Activated naive CD8-positive, alpha-beta T cell treated with anti-CD3 and anti-CD28 coated beads, Interleukin-2, amount 10 ng/mL, durations not matched to agents 7 days and 5 days (primary cell): ENCODE results near the gene LYPD6. TPM values are rescaled to one million over a fixed set of nuclear protein-coding genes. Genes with fewer than 3 reads are reported as not detected.
A peak's percentile ranks its signal among the peaks of the same experiment; 100 is the strongest.

ENCODE experiments used
- ATAC-seq: fragments of 150-1000 bp; cut with Tn5 transposase; one replicate; pipeline ENCODE4 v1.10.0; 2021; ENCODE audit warnings: low read depth, moderate library complexity
- POLR2A ChIA-PET: fragments of 350-600 bp; sonication (Branson Sonifier 250); formaldehyde crosslinking; loops from one replicate; lab custom pipeline; 2021; ENCODE audit warnings: antibody characterized with exemption; lab: Charles Lee
- DNase-seq: peaks from one replicate; pipeline ENCODE4 v3.0.0; 2021
- H3K27ac Mint-ChIP-seq: one replicate; pipeline ENCODE4 v1.8.0; 2022; ENCODE audit warnings: mild to moderate bottlenecking, mixed read lengths
- H3K27me3 Mint-ChIP-seq: one replicate; pipeline ENCODE4 v1.8.0; 2022; ENCODE audit warnings: mild to moderate bottlenecking, moderate library complexity, mixed read lengths
- H3K36me3 Mint-ChIP-seq: one replicate; pipeline ENCODE4 v1.8.0; 2021; ENCODE audit warnings: mild to moderate bottlenecking, mixed read lengths
- H3K4me1 Mint-ChIP-seq: one replicate; pipeline ENCODE4 v1.8.0; 2021; ENCODE audit warnings: mixed read lengths
- H3K4me3 Mint-ChIP-seq: one replicate; pipeline ENCODE4 v1.8.0; 2022; ENCODE audit warnings: mild to moderate bottlenecking, moderate library complexity, mixed read lengths
- H3K9me3 Mint-ChIP-seq: one replicate; pipeline ENCODE4 v1.8.0; 2021; ENCODE audit warnings: mixed read lengths
- total RNA-seq, 2 experiments: library from RNA; stranded (reverse); gene quantifications; one replicate each; pipeline ENCODE4 v1.2.3, GENCODE V29; 2021

Gene LYPD6
- total RNA-seq, 2 experiments from 2014 or later: not detected

- H3K4me3 Mint-ChIP-seq: peak overlapping the region; percentile 51
- H3K27ac Mint-ChIP-seq: no peak overlapping the region
- peaks cover 1% of the 10 kb centered on the region for H3K4me1 Mint-ChIP-seq
- no peaks in the 10 kb centered on the region for H3K9me3 Mint-ChIP-seq
- ATAC-seq (no peak), DNase-seq (peak; percentile 27)
- H3K27me3 Mint-ChIP-seq: peaks cover 55% of the 10 kb centered on the region
- H3K36me3 Mint-ChIP-seq: no peaks in the 10 kb centered on the region
- POLR2A ChIA-PET: no interaction called here
Observed at GRCh38 chr2:149329489-149330126, 779 bp upstream of the LYPD6 start.

DNA sequence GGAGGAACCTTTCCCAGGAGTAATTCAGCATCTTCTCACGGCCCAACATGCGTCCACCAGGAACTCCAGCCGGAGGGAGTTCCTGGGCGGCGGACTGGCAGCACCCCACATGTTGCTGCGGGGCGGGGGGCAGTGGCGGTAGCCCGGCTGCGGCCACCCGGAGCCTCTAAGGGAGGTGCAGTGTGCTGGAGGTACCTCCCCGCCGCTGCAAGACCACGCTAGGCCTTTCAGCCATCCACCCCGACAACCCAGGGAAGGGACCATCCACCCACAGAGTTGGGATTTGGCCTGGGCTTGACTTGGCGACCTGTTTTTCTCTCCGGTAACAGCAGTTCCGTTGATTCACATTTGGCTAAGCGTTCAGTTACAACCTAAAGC, 625 bp downstream of the LYPD6 start:
- Mint-ChIP-seq H3K36me3 (no peaks in the 10 kb centered on the region), H3K4me3 (no peak overlapping the region), H3K4me1 (peaks cover 1% of the 10 kb centered on the region), H3K27me3 (peaks cover 57% of the 10 kb centered on the region), H3K27ac (peak overlapping the region; percentile 70), H3K9me3 (no peaks in the 10 kb centered on the region)
- POLR2A ChIA-PET: no interaction called here
- ATAC-seq (no peak), DNase-seq (no peak)

- Mint-ChIP-seq H3K9me3 (peaks cover 2% of the 10 kb centered on the region), H3K4me1 (peaks cover 1% of the 10 kb centered on the region), H3K27ac (no peak overlapping the region), H3K36me3 (no peaks in the 10 kb centered on the region), H3K4me3 (no peak overlapping the region), H3K27me3 (peaks cover 64% of the 10 kb centered on the region)
- POLR2A ChIA-PET: no interaction called here
- DNase-seq: no peak
- no peak for ATAC-seq
Observed at GRCh38 chr2:149332364-149332763, 2.0 kb downstream of the LYPD6 start.

GRCh38 chr2:149333636-149334035, 3.2 kb downstream of the LYPD6 start:
- ATAC-seq (no peak), DNase-seq (no peak)
- H3K9me3 Mint-ChIP-seq: peaks cover 2% of the 10 kb centered on the region
- POLR2A ChIA-PET: no interaction called here
- H3K36me3 Mint-ChIP-seq: no peaks in the 10 kb centered on the region
- peaks cover 59% of the 10 kb centered on the region for H3K27me3 Mint-ChIP-seq
- H3K4me3 Mint-ChIP-seq: no peak overlapping the region
- H3K27ac Mint-ChIP-seq: no peak overlapping the region
- H3K4me1 Mint-ChIP-seq: peaks cover 1% of the 10 kb centered on the region

DNA sequence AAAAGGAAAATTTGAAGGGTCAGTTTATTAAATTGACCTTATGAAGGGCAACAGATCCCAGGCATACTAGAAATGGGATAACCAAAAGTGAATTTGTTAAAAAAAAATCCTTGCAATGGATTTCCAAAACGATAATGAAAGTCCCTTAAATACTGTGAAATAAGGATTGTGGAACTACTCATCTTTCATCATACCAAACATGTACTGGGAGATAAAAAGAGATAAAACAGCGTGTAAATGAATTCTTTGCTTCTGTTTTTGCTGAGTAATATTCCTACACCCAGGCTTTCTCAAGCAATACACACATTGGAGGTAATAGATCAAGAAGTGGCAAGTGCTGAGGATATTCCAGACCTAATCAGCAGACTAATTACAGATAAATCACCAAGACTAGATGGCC, 3.8 kb downstream of the LYPD6 start:
- Mint-ChIP-seq H3K4me3 (no peak overlapping the region), H3K36me3 (no peaks in the 10 kb centered on the region), H3K27ac (no peak overlapping the region), H3K27me3 (peaks cover 54% of the 10 kb centered on the region), H3K9me3 (peaks cover 2% of the 10 kb centered on the region), H3K4me1 (peaks cover 1% of the 10 kb centered on the region)
- POLR2A ChIA-PET: no interaction called here
- no peak for DNase-seq
- no peak for ATAC-seq

DNA sequence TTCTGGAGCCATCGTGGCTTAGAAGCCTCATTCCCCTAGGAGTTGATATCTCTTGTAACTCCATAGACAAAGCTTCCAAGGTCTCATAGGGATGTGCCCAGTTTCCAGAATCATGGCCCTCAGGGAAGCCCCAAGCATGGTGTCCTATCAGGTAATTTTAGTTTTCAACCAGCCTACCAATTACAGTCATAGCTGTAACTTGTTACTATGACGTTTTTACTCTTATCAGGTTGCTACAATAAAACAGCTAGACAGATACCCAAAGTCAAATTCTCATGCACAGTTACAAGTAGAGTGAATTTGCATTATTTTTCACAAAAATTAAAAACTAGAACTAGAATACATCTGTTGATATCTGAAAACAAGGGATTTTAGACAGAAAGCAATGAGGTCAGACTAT, 8.9 kb downstream of the LYPD6 start:
- no peaks in the 10 kb centered on the region for H3K4me1 Mint-ChIP-seq
- H3K9me3 Mint-ChIP-seq: peaks cover 2% of the 10 kb centered on the region
- H3K4me3 Mint-ChIP-seq: no peak overlapping the region
- no peak for DNase-seq
- POLR2A ChIA-PET: no interaction called here
- no peaks in the 10 kb centered on the region for H3K36me3 Mint-ChIP-seq
- peaks cover 19% of the 10 kb centered on the region for H3K27me3 Mint-ChIP-seq
- H3K27ac Mint-ChIP-seq: no peak overlapping the region
- no peak for ATAC-seq

GRCh38 chr2:149342509-149342908, 12.1 kb downstream of the LYPD6 start:
- Mint-ChIP-seq H3K36me3 (no peaks in the 10 kb centered on the region), H3K27ac (no peak overlapping the region), H3K4me1 (no peaks in the 10 kb centered on the region), H3K4me3 (no peak overlapping the region), H3K27me3 (peaks cover 8% of the 10 kb centered on the region), H3K9me3 (no peaks in the 10 kb centered on the region)
- POLR2A ChIA-PET: no interaction called here
- ATAC-seq (no peak), DNase-seq (no peak)

GRCh38 chr2:149344105-149344504, 13.7 kb downstream of the LYPD6 start:
- Mint-ChIP-seq H3K4me3 (no peak overlapping the region), H3K4me1 (no peaks in the 10 kb centered on the region), H3K9me3 (no peaks in the 10 kb centered on the region), H3K36me3 (no peaks in the 10 kb centered on the region), H3K27me3 (peaks cover 16% of the 10 kb centered on the region), H3K27ac (no peak overlapping the region)
- POLR2A ChIA-PET: no interaction called here
- no peak for DNase-seq
- ATAC-seq: no peak

DNA sequence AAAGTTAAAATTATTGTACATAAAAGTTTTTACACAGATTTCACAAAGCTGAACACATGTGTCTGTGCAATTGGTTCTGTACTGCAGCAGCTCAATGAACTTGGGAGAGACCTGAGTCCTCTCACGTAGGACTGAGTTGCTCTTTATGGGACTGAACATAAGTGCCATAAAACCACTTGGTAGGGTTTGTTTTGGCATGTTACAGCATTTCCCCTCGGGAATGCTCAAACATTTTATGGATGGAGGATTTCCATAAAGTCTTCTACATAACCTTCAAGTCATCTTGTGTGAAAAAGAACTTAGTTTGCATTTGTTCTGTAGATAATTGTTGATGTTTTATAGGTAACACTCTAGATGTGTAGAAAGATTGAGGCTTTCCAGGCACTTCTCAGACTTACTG, 15.9 kb downstream of the LYPD6 start:
- Mint-ChIP-seq H3K4me1 (no peaks in the 10 kb centered on the region), H3K9me3 (no peaks in the 10 kb centered on the region), H3K36me3 (no peaks in the 10 kb centered on the region), H3K4me3 (no peak overlapping the region), H3K27ac (no peak overlapping the region), H3K27me3 (peaks cover 16% of the 10 kb centered on the region)
- no peak for DNase-seq
- POLR2A ChIA-PET: no interaction called here
- no peak for ATAC-seq

DNA sequence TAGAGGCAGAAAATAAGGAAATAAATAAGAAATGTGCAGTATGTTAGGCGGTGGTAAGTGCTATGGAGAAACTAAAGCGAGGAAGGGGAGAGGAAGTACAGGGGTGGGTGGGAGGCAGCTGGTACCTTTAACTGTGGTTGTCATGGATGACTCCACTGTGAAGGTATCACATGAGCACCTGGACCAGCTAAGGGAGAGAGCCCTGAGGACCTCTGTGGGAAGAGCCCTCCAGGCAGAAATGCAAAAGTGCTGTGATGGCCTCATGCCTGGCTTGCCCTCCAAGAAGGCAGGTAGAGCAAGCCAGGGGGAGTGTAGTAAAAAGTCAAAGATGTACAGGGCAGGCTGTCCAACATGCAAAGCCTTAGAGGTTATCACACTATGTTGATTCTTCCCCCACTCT, 17.9 kb downstream of the LYPD6 start:
- no peak for DNase-seq
- no peak for ATAC-seq
- H3K4me3 Mint-ChIP-seq: no peak overlapping the region
- no peaks in the 10 kb centered on the region for H3K4me1 Mint-ChIP-seq
- no peaks in the 10 kb centered on the region for H3K9me3 Mint-ChIP-seq
- peaks cover 9% of the 10 kb centered on the region for H3K27me3 Mint-ChIP-seq
- no peaks in the 10 kb centered on the region for H3K36me3 Mint-ChIP-seq
- POLR2A ChIA-PET: no interaction called here
- no peak overlapping the region for H3K27ac Mint-ChIP-seq

GRCh38 chr2:149353421-149353820, 23.0 kb downstream of the LYPD6 start:
- ATAC-seq (no peak), DNase-seq (no peak)
- Mint-ChIP-seq H3K9me3 (no peaks in the 10 kb centered on the region), H3K27me3 (peaks cover 6% of the 10 kb centered on the region), H3K4me1 (no peaks in the 10 kb centered on the region), H3K36me3 (no peaks in the 10 kb centered on the region), H3K27ac (no peak overlapping the region), H3K4me3 (no peak overlapping the region)
- POLR2A ChIA-PET: no interaction called here

DNA sequence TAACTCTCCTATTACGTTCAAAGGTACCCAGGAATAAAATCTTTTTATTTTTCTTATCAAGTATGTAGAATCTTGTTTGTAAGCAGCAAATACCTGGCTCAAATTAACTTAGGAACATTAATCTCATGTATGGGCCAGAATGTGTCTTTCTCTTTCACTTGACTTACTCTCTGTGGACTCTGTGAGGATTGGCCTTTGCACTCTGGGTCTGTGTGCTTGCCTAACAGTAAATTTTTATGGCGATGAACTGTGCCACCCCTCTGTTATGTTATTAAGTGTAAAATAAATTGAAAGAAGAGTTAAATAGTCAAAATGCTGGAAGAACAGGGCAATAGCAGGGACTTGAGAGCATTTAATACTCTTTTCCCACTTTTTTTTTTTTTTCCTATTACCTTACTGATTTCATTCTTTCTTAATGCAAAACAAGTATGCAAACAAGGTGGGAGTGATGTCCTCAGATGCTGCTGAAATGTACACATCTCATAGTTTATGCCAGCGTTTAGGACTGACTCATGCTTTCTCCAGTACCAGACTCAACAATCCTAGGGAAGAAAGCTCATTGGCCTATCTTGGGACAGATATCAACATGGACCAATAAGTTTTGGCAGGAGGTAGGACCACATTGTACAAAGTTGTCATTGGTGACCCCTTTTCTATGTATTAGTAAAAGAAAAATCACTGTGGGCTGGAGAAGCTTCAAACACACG, 25.5 kb downstream of the LYPD6 start:
- no peak for ATAC-seq
- H3K27me3 Mint-ChIP-seq: peaks cover 4% of the 10 kb centered on the region
- POLR2A ChIA-PET: no interaction called here
- H3K4me1 Mint-ChIP-seq: no peaks in the 10 kb centered on the region
- H3K4me3 Mint-ChIP-seq: no peak overlapping the region
- H3K9me3 Mint-ChIP-seq: no peaks in the 10 kb centered on the region
- DNase-seq: no peak
- no peak overlapping the region for H3K27ac Mint-ChIP-seq
- H3K36me3 Mint-ChIP-seq: no peaks in the 10 kb centered on the region

DNA sequence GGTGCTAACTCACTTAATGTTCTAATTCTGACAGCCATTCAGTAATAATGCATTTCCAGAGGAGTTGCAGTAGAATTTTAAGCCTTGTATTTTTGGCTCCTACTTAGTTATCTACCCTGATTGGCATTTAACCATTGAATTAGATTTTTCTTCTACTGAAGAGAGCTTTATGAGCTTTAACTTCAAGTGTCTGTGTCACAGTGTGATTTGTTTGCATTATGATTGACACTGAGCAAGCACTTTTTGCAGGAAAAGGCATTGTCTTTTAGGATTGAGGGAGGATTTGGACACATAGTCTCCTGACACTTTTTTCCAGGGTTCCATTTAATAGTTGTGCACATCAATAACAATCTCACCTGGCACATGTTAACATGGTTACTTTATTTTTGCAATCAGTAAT, 26.7 kb downstream of the LYPD6 start:
- DNase-seq (no peak), ATAC-seq (no peak)
- Mint-ChIP-seq H3K27ac (no peak overlapping the region), H3K27me3 (peaks cover 6% of the 10 kb centered on the region), H3K4me1 (no peaks in the 10 kb centered on the region), H3K36me3 (no peaks in the 10 kb centered on the region), H3K4me3 (no peak overlapping the region), H3K9me3 (no peaks in the 10 kb centered on the region)
- POLR2A ChIA-PET: no interaction called here

DNA sequence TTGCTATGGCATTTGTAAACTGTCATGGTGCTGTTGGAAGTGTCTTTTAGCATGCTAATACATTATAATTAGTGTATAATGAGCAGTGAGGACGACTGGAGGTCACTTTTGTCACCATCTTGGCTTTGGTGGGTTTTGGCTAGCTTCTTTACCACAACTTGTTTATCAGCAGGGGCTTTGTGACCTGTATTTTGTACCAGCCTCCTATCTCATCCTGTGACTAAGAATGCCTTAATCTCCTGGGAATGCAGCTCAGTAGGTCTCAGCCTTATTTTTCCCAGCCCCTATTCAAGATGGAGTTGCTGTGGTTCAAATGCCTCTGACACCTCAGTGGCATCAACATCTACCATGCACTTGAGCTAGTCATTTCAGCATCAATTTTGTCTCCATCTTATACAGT, 29.7 kb downstream of the LYPD6 start:
- Mint-ChIP-seq H3K27ac (no peak overlapping the region), H3K36me3 (no peaks in the 10 kb centered on the region), H3K4me3 (no peak overlapping the region), H3K27me3 (peaks cover 11% of the 10 kb centered on the region), H3K9me3 (no peaks in the 10 kb centered on the region), H3K4me1 (no peaks in the 10 kb centered on the region)
- DNase-seq: no peak
- no peak for ATAC-seq
- POLR2A ChIA-PET: no interaction called here
